Fibroblast of peridontal ligament (primary cell): ENCODE measurements around the gene OBSCN.

Experiments used
- DNase-seq: peaks from one replicate; pipeline ENCODE4 v3.0.0-alpha.2; 2010; ENCODE audit errors: extremely low read depth

OBSCN gene

GRCh38 chr1:228289239-228289849 is 81.5 kb downstream of the OBSCN start:
- no peak for DNase-seq

GRCh38 chr1:228289996-228290881 is 82.4 kb downstream of the OBSCN start:
- no peak for DNase-seq

- DNase-seq = no peak
Observed at GRCh38 chr1:228291906-228292608, 84.2 kb downstream of the OBSCN start.

DNA sequence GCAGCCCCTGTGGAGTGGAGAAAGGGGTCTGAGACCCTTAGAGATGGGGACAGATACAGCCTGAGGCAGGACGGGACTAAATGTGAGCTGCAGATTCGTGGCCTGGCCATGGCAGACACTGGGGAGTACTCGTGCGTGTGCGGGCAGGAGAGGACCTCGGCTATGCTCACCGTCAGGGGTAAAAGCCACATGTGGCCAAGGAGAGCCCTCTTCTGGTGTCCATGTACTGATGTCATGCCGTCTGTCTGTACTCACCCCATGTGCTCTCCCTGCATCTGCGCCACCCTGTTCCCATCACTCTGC is 84.7 kb downstream of the OBSCN start:
- DNase-seq = no peak

- DNase-seq = no peak
Observed at GRCh38 chr1:228293393-228293792, 85.5 kb downstream of the OBSCN start.

GRCh38 chr1:228293816-228294500 is 86.1 kb downstream of the OBSCN start:
- no peak for DNase-seq

- no peak for DNase-seq
Observed at GRCh38 chr1:228294717-228295116, 86.9 kb downstream of the OBSCN start.

DNA sequence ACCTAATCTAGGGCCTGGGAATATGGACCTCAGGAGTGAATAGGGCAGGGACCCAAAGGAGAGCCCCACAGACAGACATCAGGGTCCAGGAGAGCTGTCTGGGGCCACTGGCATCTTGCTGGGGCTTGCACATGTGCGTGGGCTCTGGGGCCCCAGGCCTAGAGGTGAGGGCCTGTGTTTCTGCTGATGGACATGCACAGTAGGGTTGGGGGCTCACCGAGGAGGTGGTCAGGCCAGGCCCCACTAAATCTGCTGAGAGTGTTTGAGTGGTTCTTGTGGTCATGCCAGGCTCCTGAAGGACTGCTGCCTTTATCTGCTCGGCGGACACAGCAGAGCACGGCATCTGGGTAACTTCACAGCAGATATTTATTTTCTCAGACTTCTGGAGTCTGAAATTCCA is 87.4 kb downstream of the OBSCN start:
- no peak for DNase-seq

GRCh38 chr1:228295981-228296380 is 88.1 kb downstream of the OBSCN start:
- no peak for DNase-seq

GRCh38 chr1:228297242-228297641 is 89.4 kb downstream of the OBSCN start:
- no peak for DNase-seq

GRCh38 chr1:228297822-228298221 is 90.0 kb downstream of the OBSCN start:
- no peak for DNase-seq

DNA sequence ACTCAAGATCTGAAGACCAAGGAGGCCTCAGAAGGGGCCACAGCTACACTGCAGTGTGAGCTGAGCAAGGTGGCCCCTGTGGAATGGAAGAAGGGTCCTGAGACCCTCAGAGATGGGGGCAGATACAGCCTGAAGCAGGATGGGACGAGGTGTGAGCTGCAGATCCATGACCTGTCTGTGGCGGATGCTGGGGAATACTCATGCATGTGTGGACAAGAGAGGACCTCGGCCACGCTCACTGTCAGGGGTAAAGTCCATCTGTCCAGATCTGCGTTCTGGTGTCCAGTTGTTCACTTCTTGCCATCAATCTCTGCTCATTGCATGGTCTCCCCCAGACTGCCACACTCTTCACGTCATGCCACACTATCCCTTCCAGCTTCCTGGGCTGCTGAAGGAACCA is 90.6 kb downstream of the OBSCN start:
- DNase-seq = no peak

GRCh38 chr1:228299211-228299610 is 91.4 kb downstream of the OBSCN start:
- DNase-seq = no peak

GRCh38 chr1:228299901-228300300 is 92.1 kb downstream of the OBSCN start:
- no peak for DNase-seq

DNA sequence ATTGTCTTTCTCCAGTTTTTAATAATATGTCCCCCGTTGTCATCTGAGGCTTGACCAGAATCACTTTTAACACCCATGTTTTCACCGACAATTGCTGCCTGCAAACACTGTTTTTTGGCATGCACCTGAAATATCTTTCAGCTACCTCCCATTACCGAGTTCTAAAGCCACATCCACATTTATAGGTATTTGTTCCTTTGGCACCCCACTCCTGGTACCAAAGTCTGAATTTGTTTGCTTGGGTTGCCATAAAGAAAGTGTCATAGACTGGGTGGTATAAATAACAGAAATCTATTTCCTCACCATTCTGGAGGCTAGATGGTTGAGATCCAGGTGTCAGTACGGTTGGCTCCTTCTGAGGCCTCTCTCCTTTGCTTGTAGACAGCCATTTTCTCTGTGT is 94.2 kb downstream of the OBSCN start:
- no peak for DNase-seq

DNA sequence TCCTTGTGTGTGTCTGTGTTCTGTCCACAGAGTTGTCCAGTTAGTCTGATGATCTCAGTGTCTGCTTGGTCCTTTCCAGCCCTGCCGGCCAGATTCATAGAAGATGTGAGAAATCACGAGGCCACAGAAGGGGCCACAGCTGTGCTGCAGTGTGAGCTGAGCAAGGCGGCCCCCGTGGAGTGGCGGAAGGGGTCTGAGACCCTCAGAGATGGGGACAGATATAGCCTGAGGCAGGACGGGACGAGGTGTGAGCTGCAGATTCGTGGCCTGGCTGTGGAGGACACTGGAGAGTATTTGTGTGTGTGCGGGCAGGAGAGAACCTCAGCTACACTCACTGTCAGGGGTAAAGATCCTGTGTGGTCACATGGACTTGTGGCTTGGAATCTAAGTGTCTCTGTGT is 95.8 kb downstream of the OBSCN start:
- no peak for DNase-seq

DNA sequence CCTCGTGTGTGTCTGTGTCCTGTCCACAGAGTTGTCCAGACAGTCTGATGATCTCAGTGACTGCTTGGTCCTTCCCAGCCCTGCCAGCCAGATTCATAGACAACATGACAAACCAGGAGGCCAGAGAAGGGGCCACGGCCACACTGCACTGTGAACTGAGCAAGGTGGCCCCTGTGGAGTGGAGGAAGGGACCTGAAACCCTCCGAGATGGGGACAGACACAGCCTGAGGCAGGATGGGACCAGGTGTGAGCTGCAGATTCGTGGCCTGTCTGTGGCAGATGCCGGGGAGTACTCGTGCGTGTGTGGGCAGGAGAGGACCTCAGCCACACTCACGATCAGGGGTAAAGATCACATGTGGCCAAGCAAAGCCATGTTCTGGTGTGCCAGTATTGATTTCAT is 96.4 kb downstream of the OBSCN start:
- DNase-seq = no peak

- DNase-seq = no peak
Observed at GRCh38 chr1:228304766-228305395, 97.0 kb downstream of the OBSCN start.

- no peak for DNase-seq
Observed at GRCh38 chr1:228305721-228306152, 97.9 kb downstream of the OBSCN start.

- DNase-seq = no peak
Observed at GRCh38 chr1:228306275-228307217, 98.7 kb downstream of the OBSCN start.
